ENCODE measurements around the gene NPHP4.

Gene NPHP4

GRCh38 chr1:5941671-5942070 is 50.6 kb downstream of the NPHP4 start:
- Histone ChIP-seq H3K4me2 (ENCODE audit: low read length) (no peak overlapping the region), H3K79me2 (no peaks in the 10 kb centered on the region), H3K9me3 (ENCODE audit: control insufficient read depth, low read length) (no peaks in the 10 kb centered on the region), H3K27ac (no peak overlapping the region), H3K36me3 (ENCODE audit: control insufficient read depth, insufficient read depth, low read length) (no peaks in the 10 kb centered on the region), H3K4me1 (no peaks in the 10 kb centered on the region), H2AFZ (no peak overlapping the region), H3K27me3 (ENCODE audit: control insufficient read depth, insufficient read depth, low read length) (no peaks in the 10 kb centered on the region), H3K9ac (no peak overlapping the region), H3K4me3 (ENCODE audit: low read depth, low read length) (no peak overlapping the region)
- TF ChIP-seq CTCF (IDR thresholded peaks at IDR 0.05): no peak

GRCh38 chr1:5940723-5941407 is 51.4 kb downstream of the NPHP4 start:
- Histone ChIP-seq H3K9me3 (ENCODE audit: control insufficient read depth, low read length) (no peaks in the 10 kb centered on the region), H3K36me3 (ENCODE audit: control insufficient read depth, insufficient read depth, low read length) (no peaks in the 10 kb centered on the region), H3K4me1 (no peaks in the 10 kb centered on the region), H3K79me2 (no peaks in the 10 kb centered on the region), H3K4me3 (ENCODE audit: low read depth, low read length) (no peak overlapping the region), H3K27ac (no peak overlapping the region), H3K9ac (no peak overlapping the region), H2AFZ (no peak overlapping the region), H3K4me2 (ENCODE audit: low read length) (no peak overlapping the region), H3K27me3 (ENCODE audit: control insufficient read depth, insufficient read depth, low read length) (no peaks in the 10 kb centered on the region)
- no peak for TF ChIP-seq CTCF (IDR thresholded peaks at IDR 0.05)

GRCh38 chr1:5939271-5940170 is 52.7 kb downstream of the NPHP4 start:
- Histone ChIP-seq H3K4me3 (ENCODE audit: low read depth, low read length) (no peak overlapping the region), H3K79me2 (no peaks in the 10 kb centered on the region), H3K36me3 (ENCODE audit: control insufficient read depth, insufficient read depth, low read length) (no peaks in the 10 kb centered on the region), H3K27me3 (ENCODE audit: control insufficient read depth, insufficient read depth, low read length) (no peaks in the 10 kb centered on the region), H3K4me2 (ENCODE audit: low read length) (no peak overlapping the region), H3K27ac (no peak overlapping the region), H2AFZ (no peak overlapping the region), H3K9ac (no peak overlapping the region), H3K4me1 (no peaks in the 10 kb centered on the region), H3K9me3 (ENCODE audit: control insufficient read depth, low read length) (no peaks in the 10 kb centered on the region)
- TF ChIP-seq CTCF (IDR thresholded peaks at IDR 0.05): no peak

GRCh38 chr1:5938101-5938646 is 54.1 kb downstream of the NPHP4 start:
- Histone ChIP-seq H3K9me3 (ENCODE audit: control insufficient read depth, low read length) (no peaks in the 10 kb centered on the region), H3K27ac (no peak overlapping the region), H3K9ac (no peak overlapping the region)

More at GRCh38 chr1:5938101-5938646, 54.1 kb downstream of the NPHP4 start:
- H3K4me1 ChIP-seq: no peaks in the 10 kb centered on the region
- H3K79me2 ChIP-seq: no peaks in the 10 kb centered on the region
- no peak overlapping the region for H3K4me3 ChIP-seq (ENCODE audit: low read depth, low read length)
- no peak overlapping the region for H3K4me2 ChIP-seq (ENCODE audit: low read length)
- TF ChIP-seq CTCF (IDR thresholded peaks at IDR 0.05): no peak
- H3K27me3 ChIP-seq (ENCODE audit: control insufficient read depth, insufficient read depth, low read length): no peaks in the 10 kb centered on the region
- H2AFZ ChIP-seq: no peak overlapping the region
- no peaks in the 10 kb centered on the region for H3K36me3 ChIP-seq (ENCODE audit: control insufficient read depth, insufficient read depth, low read length)
